ENCODE results near the gene FADS3. TPM values are rescaled to one million over a fixed set of nuclear protein-coding genes. Genes with fewer than 3 reads are reported as not detected.

Gene FADS3
- total and polyA plus RNA-seq, 2 of the 13 experiments (the other 11 are each of a cell fraction or from before 2014, with no cell fraction given) = 13.4 to 23.2 TPM

GRCh38 chr11:61917334-61918109 lies 26.2 kb upstream of the FADS3 start, which contains the start of gene RAB3IL1 (continued):
- TF ChIP-seq ZMYM4 (CRISPR knock-in tag; IDR thresholded peaks at IDR 0.05) (no peak), ZNF800 (CRISPR knock-in tag; IDR thresholded peaks at IDR 0.05) (no peak), NONO (IDR thresholded peaks at IDR 0.05) (no peak), NONO (CRISPR knock-in tag; conservative IDR thresholded peaks at IDR 0.05) (no peak), MXI1 (IDR thresholded peaks at IDR 0.05; ENCODE audit: borderline replicate concordance, low read depth, low read length) (no peak), ZIK1 (CRISPR knock-in tag; IDR thresholded peaks at IDR 0.05; ENCODE audit: borderline replicate concordance, low read depth) (0 out of 2 replicates have a peak, but pooled peaks have one; percentile 39), PATZ1 (CRISPR knock-in tag; IDR thresholded peaks at IDR 0.05) (peak; percentile 31; the same call in 1 of the 2 replicates), SCMH1 (CRISPR knock-in tag; IDR thresholded peaks at IDR 0.05; ENCODE audit: borderline replicate concordance) (no peak), MYC (CRISPR knock-in tag; IDR thresholded peaks at IDR 0.05; ENCODE audit: borderline replicate concordance) (peak; percentile 13; the same call in 1 of the 2 replicates), ARNTL (CRISPR knock-in tag; IDR thresholded peaks at IDR 0.05) (peak; percentile 42; the same call in 1 of the 2 replicates), ZMYM3 (CRISPR knock-in tag; IDR thresholded peaks at IDR 0.05) (peak; percentile 86), SIN3A (IDR thresholded peaks at IDR 0.05; ENCODE audit: borderline replicate concordance, low read depth, low read length) (no peak), ZNF841 (CRISPR knock-in tag; IDR thresholded peaks at IDR 0.05; ENCODE audit: borderline replicate concordance) (no peak), GMEB2 (CRISPR knock-in tag; IDR thresholded peaks at IDR 0.05; ENCODE audit: low read depth) (no peak), TFDP2 (CRISPR knock-in tag; IDR thresholded peaks at IDR 0.05) (0 out of 2 replicates have a peak, but pooled peaks have one; percentile 20), KDM1A (CRISPR knock-in tag; IDR thresholded peaks at IDR 0.05) (peak; percentile 40; the same call in 1 of the 2 replicates)
